HL-60 (cell line): Measurements from ENCODE around the gene OR4N5.

Experiments used
- GABPA ChIP-seq: IDR thresholded peaks from 2 replicates; pipeline ENCODE4 v1.6.1; 2012; ENCODE audit warnings: low read depth
- POLR2AphosphoS5 ChIP-seq: IDR thresholded peaks from 2 replicates; pipeline ENCODE4 v1.6.1; 2012; ENCODE audit warnings: low read depth
- REST ChIP-seq: IDR thresholded peaks from 2 replicates; pipeline ENCODE4 v1.6.1; 2012; ENCODE audit warnings: low read depth; ENCODE audit not compliant: insufficient replicate concordance
- SPI1 ChIP-seq: IDR thresholded peaks from 2 replicates; pipeline ENCODE4 v1.6.1; 2012; ENCODE audit warnings: low read depth, mild to moderate bottlenecking, borderline replicate concordance
- TF ChIP-seq, protein P1 (sequence below): IDR thresholded peaks from one replicate; pipeline ENCODE4 v1.5.1; 2011; ENCODE audit warnings: low read length, control low read depth, inconsistent platforms; ENCODE audit not compliant: insufficient read depth

DNA sequence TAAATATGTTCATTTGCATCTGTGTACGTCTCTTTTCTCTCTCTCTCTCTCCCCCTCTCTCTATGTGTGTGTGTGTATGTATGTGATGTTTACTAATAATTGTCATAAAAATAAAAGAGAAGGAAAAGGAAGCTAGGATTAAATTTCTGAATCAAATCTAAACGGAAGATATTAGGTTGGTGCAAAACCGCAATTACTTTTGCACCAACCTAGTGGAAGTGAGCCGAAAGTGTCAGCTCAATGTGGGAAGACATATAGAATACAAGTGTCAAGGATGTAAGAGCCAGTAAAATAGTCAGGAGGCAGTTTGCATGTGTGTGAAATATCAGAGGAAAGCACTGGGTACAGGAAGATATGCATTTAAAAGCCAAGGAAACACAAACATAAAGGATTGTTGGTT, 46.6 kb upstream of the OR4N5 start:
- TF ChIP-seq, protein P1, sequence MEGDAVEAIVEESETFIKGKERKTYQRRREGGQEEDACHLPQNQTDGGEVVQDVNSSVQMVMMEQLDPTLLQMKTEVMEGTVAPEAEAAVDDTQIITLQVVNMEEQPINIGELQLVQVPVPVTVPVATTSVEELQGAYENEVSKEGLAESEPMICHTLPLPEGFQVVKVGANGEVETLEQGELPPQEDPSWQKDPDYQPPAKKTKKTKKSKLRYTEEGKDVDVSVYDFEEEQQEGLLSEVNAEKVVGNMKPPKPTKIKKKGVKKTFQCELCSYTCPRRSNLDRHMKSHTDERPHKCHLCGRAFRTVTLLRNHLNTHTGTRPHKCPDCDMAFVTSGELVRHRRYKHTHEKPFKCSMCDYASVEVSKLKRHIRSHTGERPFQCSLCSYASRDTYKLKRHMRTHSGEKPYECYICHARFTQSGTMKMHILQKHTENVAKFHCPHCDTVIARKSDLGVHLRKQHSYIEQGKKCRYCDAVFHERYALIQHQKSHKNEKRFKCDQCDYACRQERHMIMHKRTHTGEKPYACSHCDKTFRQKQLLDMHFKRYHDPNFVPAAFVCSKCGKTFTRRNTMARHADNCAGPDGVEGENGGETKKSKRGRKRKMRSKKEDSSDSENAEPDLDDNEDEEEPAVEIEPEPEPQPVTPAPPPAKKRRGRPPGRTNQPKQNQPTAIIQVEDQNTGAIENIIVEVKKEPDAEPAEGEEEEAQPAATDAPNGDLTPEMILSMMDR: no peak
- TF ChIP-seq REST: no peak
- TF ChIP-seq GABPA: no peak
- no peak for TF ChIP-seq SPI1
- TF ChIP-seq POLR2AphosphoS5: no peak
